Colonic mucosa (tissue), 4 donors: Measurements from ENCODE around the gene CHMP4B. TPM values are rescaled to one million over a fixed set of nuclear protein-coding genes. Genes with fewer than 3 reads are reported as not detected.
A peak's percentile ranks its signal among the peaks of the same experiment; 100 is the strongest.
"Not testable (repeated sequence)": the region's sequence is repeated elsewhere in the genome, so short reads cannot be mapped to it uniquely, and the experiment has no call there.

Experiments used
- DNase-seq: peaks from one replicate; pipeline ENCODE4 v3.0.0-alpha.2; 2020
- H3K27ac ChIP-seq: fragments of 200-600 bp; one replicate; pipeline ENCODE4 v1.8.0; 2021
- H3K27me3 ChIP-seq: fragments of 200-600 bp; one replicate; pipeline ENCODE4 v1.8.0; 2021
- H3K36me3 ChIP-seq: fragments of 200-600 bp; one replicate; pipeline ENCODE4 v1.8.0; 2021
- H3K4me1 ChIP-seq: fragments of 200-600 bp; one replicate; pipeline ENCODE4 v1.8.0; 2021; ENCODE audit warnings: mild to moderate bottlenecking
- H3K4me3 ChIP-seq: fragments of 200-600 bp; one replicate; pipeline ENCODE4 v1.8.0; 2021
- H3K9ac ChIP-seq, 2 donors: one replicate each; pipeline ENCODE4 v1.7.0; 2013; ENCODE audit warnings: control low read depth in 2 of 2, low read depth in 2 of 2, low read length in 2 of 2
- H3K9me3 ChIP-seq: fragments of 200-600 bp; one replicate; pipeline ENCODE4 v1.8.0; 2021
- intact Hi-C: fragments of 100-400 bp; cut with DNase I; formaldehyde crosslinking; loops from one replicate; pipeline ENCODE4 v1.14.1; 2022
- total RNA-seq, 2 donors: library from RNA; stranded (reverse); fragmentation: NEBNext Ultra II Directional in 1 of 2; extraction: Animal tissue kit (Norgen Biotek cat#: 25700) in 1 of 2; gene quantifications; one replicate each; pipeline ENCODE4 v1.2.1, GENCODE V29; 2021
- TF ChIP-seq, protein P1 (sequence below): fragments of 200-600 bp; IDR thresholded peaks from one replicate; pipeline ENCODE4 v1.8.0; 2022; ENCODE audit warnings: antibody characterized with exemption, mild to moderate bottlenecking
- donor health status: healthy.
- donor health status: DM: no; HTN: no; CAD: no.
- donor health status: DM: no; HTN: no; CAD: no.

CHMP4B gene
- total RNA-seq, 2 donors from 2014 or later = 165 to 227 TPM

DNA sequence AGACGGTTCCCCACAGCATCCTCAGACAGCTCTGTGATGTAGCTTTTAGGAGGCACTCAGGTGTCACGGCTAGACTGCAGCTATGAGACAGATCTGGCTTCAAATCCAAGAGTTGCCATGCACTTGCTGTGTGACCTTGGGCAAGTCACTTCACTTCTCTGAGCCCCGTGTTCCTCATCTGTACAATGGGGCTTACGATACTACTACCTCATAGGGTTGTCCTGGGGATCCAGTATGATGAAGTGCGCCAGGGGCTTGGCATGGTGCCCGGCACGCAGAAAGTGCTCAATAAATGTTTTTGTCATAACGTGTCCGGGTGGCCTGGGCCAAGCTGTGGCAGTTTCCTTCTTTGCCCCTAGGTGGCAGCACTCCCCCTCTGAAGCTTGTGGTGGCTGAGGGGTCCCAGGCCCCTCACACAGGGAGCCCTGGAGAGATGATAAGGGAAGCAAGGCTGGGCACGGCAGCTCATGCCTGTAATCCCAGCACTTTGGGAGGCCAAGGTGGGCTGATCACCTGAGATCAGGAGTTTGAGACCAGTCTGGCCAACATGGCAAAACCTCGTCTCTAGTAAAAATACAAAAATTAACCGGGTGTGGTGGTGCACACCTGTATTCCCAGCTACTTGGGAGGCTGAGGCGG lies 19.1 kb upstream of the CHMP4B start:
- DNase-seq = peak; percentile 69
- H3K9ac ChIP-seq = peak overlapping the region in 1 of 2 donors; percentile 39
- TF ChIP-seq, protein P1, sequence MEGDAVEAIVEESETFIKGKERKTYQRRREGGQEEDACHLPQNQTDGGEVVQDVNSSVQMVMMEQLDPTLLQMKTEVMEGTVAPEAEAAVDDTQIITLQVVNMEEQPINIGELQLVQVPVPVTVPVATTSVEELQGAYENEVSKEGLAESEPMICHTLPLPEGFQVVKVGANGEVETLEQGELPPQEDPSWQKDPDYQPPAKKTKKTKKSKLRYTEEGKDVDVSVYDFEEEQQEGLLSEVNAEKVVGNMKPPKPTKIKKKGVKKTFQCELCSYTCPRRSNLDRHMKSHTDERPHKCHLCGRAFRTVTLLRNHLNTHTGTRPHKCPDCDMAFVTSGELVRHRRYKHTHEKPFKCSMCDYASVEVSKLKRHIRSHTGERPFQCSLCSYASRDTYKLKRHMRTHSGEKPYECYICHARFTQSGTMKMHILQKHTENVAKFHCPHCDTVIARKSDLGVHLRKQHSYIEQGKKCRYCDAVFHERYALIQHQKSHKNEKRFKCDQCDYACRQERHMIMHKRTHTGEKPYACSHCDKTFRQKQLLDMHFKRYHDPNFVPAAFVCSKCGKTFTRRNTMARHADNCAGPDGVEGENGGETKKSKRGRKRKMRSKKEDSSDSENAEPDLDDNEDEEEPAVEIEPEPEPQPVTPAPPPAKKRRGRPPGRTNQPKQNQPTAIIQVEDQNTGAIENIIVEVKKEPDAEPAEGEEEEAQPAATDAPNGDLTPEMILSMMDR = peak; percentile 79
- no peak overlapping the region for H3K4me3 ChIP-seq
- H3K27me3 ChIP-seq = no peaks in the 10 kb centered on the region
- H3K9me3 ChIP-seq = no peaks in the 10 kb centered on the region
- intact Hi-C loops = loop anchor here (10.0 kb wide), 1 partner anchor 113 kb away; no protein-coding TSS in a partner anchor
- no peak overlapping the region for H3K27ac ChIP-seq
- H3K36me3 ChIP-seq = no peaks in the 10 kb centered on the region
- H3K4me1 ChIP-seq = peaks cover 5% of the 10 kb centered on the region

DNA sequence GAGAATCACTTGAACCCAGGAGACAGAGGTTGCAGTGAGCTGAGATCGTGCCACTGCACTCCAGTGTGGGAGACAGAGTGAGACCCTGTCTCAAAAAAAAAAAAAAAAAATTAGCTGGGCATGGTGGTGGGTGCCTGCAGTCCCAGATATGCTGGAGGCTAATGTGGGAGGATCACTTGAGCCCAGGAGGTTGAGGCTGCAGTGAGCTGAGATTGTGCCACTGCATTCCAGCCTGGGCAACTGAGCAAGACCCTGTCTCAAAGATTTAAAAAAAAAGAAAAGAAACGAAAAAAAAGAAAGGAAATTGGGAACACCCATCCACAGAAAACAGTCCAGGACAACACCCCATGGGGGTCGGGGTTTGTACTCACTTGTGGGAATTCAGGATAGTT lies 18.6 kb upstream of the CHMP4B start:
- H3K27me3 ChIP-seq, H3K36me3 ChIP-seq, DNase-seq, H3K4me3 ChIP-seq, H3K9me3 ChIP-seq, H3K4me1 ChIP-seq, H3K27ac ChIP-seq, H3K9ac ChIP-seq: not testable (repeated sequence)
- intact Hi-C loops = loop anchor here (10.0 kb wide), 1 partner anchor 112 kb away; no protein-coding TSS in a partner anchor

DNA sequence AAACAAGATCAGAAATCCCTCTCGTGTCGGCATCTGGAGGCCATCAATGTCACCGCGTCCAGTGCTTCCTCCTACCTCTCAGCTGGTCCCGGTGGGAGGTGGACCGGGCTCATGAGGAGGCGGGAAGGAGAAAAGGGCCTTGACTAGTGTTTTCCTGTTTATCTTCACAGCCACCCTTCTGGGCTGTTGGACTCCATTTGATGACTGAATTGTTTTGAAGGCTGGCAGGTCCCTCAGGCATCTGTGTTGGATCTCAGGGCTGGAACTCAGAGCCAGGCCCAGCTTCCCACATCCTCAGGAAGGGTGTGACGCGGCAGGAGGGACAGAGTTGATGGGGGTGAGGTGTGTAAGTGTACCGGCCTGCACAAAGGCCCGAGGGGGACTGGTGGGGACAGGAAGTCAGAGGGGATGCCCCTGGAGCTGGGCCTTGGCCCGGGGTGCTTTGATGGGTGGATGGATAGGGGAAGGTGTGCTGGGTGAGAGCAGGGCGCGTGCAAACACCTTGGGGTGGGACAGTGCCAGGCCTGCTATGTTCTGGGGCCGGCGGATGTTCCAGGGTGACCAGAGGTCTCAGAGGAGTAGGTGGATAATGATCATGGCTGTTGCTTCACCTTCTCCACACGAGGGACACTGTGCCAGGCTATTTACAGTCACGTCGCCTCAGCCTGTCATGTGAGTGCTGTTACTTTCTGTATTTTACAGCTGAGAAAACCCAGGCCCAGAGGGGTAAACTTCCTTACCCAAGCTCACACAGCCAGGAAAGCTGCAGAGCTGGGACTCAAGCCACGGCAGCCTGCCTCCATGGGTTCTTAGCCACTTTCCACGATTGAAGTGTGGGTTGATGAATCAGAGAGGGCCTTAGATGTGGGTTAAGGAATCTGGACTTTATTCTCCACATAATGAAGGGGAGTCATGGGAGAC lies 17.9 kb upstream of the CHMP4B start:
- Histone ChIP-seq H3K27me3 (no peaks in the 10 kb centered on the region), H3K9ac (no peak overlapping the region), H3K4me3 (no peak overlapping the region), H3K9me3 (no peaks in the 10 kb centered on the region), H3K4me1 (peaks cover 5% of the 10 kb centered on the region), H3K36me3 (no peaks in the 10 kb centered on the region), H3K27ac (no peak overlapping the region)
- no peak for DNase-seq
- intact Hi-C loops = loop anchor here (10.0 kb wide), 1 partner anchor 112 kb away; no protein-coding TSS in a partner anchor
- TF ChIP-seq, protein P1 = no peak

DNA sequence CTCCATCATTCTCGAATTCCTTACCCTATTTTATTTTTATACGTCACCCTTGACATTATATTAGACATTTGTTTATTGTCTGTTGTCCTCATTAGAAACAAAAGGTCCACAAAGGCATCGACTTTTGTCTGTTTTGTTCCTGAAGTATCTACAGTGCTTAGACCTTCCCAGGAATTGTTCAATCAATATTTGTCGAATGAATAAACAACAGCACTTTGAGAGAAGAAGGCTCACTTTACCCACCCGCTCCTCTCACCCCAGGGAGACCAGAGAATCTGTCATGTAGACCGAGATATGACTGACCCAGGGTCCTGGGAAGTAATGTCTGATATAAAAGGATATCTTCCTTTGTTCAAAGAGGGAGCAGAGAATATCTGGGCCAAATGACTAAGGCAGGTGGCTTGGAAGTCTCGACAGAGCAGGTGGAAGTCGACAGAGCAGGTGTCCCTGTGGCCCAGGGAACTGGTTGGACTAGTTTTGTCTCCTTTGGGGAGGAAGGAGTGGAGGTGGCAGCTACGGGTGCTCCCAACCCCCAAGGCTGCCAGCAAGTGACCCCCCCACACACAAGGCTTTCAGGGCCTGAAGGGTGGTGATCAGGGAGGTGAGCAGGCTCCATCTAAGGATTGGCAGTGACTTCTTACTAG lies 14.8 kb upstream of the CHMP4B start:
- intact Hi-C loops = loop anchor here (10.0 kb wide), 1 partner anchor 108 kb away; no protein-coding TSS in a partner anchor

DNA sequence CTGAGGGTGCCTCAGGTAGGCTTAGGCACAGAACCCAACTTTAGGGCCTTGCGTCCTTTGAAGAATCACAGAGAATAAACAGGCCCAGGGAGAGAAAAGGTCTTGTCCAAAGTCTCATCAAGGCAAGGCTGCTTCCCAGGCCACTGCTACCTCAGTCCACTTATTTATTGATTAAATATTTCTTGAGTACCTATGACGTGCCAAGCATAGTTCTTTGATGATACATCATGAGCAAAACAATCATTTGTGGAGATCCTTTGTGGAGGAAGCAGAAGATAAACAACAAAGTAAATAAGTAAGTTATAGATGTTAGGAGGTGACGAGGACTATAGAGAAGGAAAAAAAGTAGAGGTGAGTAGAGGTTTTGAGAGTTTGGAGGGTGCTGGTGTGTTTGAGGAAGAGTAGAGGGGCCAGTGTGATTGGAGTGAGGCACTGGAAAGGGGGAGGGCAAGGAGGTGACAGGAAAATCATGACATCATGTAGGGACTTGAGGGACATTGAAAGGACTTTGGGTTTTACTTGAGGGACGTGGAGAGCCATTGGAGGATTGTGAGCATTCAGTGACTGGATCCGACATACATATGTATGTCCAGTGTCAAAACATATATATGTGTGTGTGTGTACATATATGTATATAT lies 14.1 kb upstream of the CHMP4B start:
- Histone ChIP-seq H3K4me1 (no peaks in the 10 kb centered on the region), H3K27ac (peak overlapping the region; percentile 42), H3K27me3 (no peaks in the 10 kb centered on the region), H3K4me3 (no peak overlapping the region), H3K9ac (peak overlapping the region in 1 of 2 donors; percentile 61), H3K9me3 (no peaks in the 10 kb centered on the region), H3K36me3 (no peaks in the 10 kb centered on the region)
- intact Hi-C loops = loop anchor here (10.0 kb wide), 1 partner anchor 108 kb away; no protein-coding TSS in a partner anchor
- TF ChIP-seq, protein P1 = no peak
- no peak for DNase-seq

More for the DNA sequence above, 14.8 kb upstream of the CHMP4B start:
- Histone ChIP-seq H3K4me3 (no peak overlapping the region), H3K9ac (peak overlapping the region in 1 of 2 donors; percentile 61), H3K36me3 (no peaks in the 10 kb centered on the region), H3K9me3 (no peaks in the 10 kb centered on the region), H3K27me3 (no peaks in the 10 kb centered on the region), H3K4me1 (no peaks in the 10 kb centered on the region), H3K27ac (peak overlapping the region; percentile 42)
- TF ChIP-seq, protein P1 = no peak
- peak; percentile 81 for DNase-seq
